Ramos (cell line): ENCODE results near the gene ZFPM1.
"Not testable (repeated sequence)": the region's sequence is repeated elsewhere in the genome, so short reads cannot be mapped to it uniquely, and the experiment has no call there.

Source experiments
- in situ Hi-C: fragments of 300-500 bp; cut with MboI; formaldehyde crosslinking; loops from one replicate; pipeline ENCODE4 v1.14.3; 2022; ENCODE audit warnings: low sequenced_read_pairs; ENCODE audit not compliant: unreplicated experiment

The ZFPM1 gene

GRCh38 chr16:88507231-88507743 is 54.2 kb downstream of the ZFPM1 start:
- in situ Hi-C loops, result no loop called here

- in situ Hi-C loops, result no loop called here
These were observed 55.3 kb downstream of the ZFPM1 start for GRCh38 chr16:88508376-88508867.

GRCh38 chr16:88508868-88509748 is 56.0 kb downstream of the ZFPM1 start:
- in situ Hi-C loops, result no loop called here

GRCh38 chr16:88509749-88510069 is 56.6 kb downstream of the ZFPM1 start:
- in situ Hi-C loops, result no loop called here

GRCh38 chr16:88510091-88510994 is 57.3 kb downstream of the ZFPM1 start:
- in situ Hi-C loops, result no loop called here

- in situ Hi-C loops, result no loop called here
These were observed 58.0 kb downstream of the ZFPM1 start for GRCh38 chr16:88511060-88511459.

- in situ Hi-C loops, result no loop called here
These were observed 58.8 kb downstream of the ZFPM1 start for GRCh38 chr16:88511906-88512305.

GRCh38 chr16:88512728-88513696 is 59.9 kb downstream of the ZFPM1 start:
- in situ Hi-C loops, result no loop called here

- in situ Hi-C loops, result no loop called here
These were observed 61.0 kb downstream of the ZFPM1 start for GRCh38 chr16:88514070-88514469.

- in situ Hi-C loops, result no loop called here
These were observed 61.6 kb downstream of the ZFPM1 start for GRCh38 chr16:88514526-88515232.

GRCh38 chr16:88515371-88515770 is 62.3 kb downstream of the ZFPM1 start:
- in situ Hi-C loops, result no loop called here

- in situ Hi-C loops, result no loop called here
These were observed 63.0 kb downstream of the ZFPM1 start for GRCh38 chr16:88515925-88516594.

- in situ Hi-C loops, result no loop called here
These were observed 63.6 kb downstream of the ZFPM1 start for GRCh38 chr16:88516601-88517061.

- in situ Hi-C loops, result not testable (repeated sequence)
These were observed 64.2 kb downstream of the ZFPM1 start for GRCh38 chr16:88517208-88517774.

GRCh38 chr16:88518411-88519111 is 65.5 kb downstream of the ZFPM1 start:
- in situ Hi-C loops, result not testable (repeated sequence)

GRCh38 chr16:88519240-88519639 is 66.2 kb downstream of the ZFPM1 start:
- in situ Hi-C loops, result no loop called here

GRCh38 chr16:88519938-88520653 is 67.0 kb downstream of the ZFPM1 start:
- in situ Hi-C loops, result no loop called here
